HG03439 (cell line): ENCODE measurements around the gene RPS6KA6.

Experiments used
- ATAC-seq: cut with Tn5 transposase; IDR thresholded peaks from one replicate; pipeline ENCODE4 v1.9.1; 2021; ENCODE audit warnings: mild to moderate bottlenecking, moderate library complexity; ENCODE audit not compliant: unreplicated experiment

RPS6KA6 gene

GRCh38 chrX:84187533-84188319 lies at the start of gene RPS6KA6:
Gene RPS6KA6 (minus strand): TSS chrX:84188199. CDS start chrX:84187899, 300 bp downstream.
- peak; percentile 65 for ATAC-seq

- no peak for ATAC-seq
Observed at GRCh38 chrX:84224741-84225140, 36.7 kb upstream of the RPS6KA6 start.

- ATAC-seq = no peak
Observed at GRCh38 chrX:84223261-84223660, 35.3 kb upstream of the RPS6KA6 start.

GRCh38 chrX:84221181-84221580 lies 33.2 kb upstream of the RPS6KA6 start:
- no peak for ATAC-seq

- no peak for ATAC-seq
Observed at GRCh38 chrX:84219551-84219950, 31.6 kb upstream of the RPS6KA6 start.

- no peak for ATAC-seq
Observed at GRCh38 chrX:84218726-84219125, 30.7 kb upstream of the RPS6KA6 start.

- ATAC-seq = no peak
Observed at GRCh38 chrX:84216881-84217280, 28.9 kb upstream of the RPS6KA6 start.

GRCh38 chrX:84216406-84216805 lies 28.4 kb upstream of the RPS6KA6 start:
- ATAC-seq = no peak

- ATAC-seq = no peak
Observed at GRCh38 chrX:84205276-84205675, 17.3 kb upstream of the RPS6KA6 start.

- ATAC-seq = no peak
Observed at GRCh38 chrX:84199688-84200087, 11.7 kb upstream of the RPS6KA6 start.

- no peak for ATAC-seq
Observed at GRCh38 chrX:84197550-84197949, 9.6 kb upstream of the RPS6KA6 start.

GRCh38 chrX:84192006-84192405 lies 4.0 kb upstream of the RPS6KA6 start:
- ATAC-seq = no peak

GRCh38 chrX:84189125-84189524 lies 1.1 kb upstream of the RPS6KA6 start:
- no peak for ATAC-seq

GRCh38 chrX:84188320-84188834 lies 378 bp upstream of the RPS6KA6 start:
- ATAC-seq = peak; percentile 62

GRCh38 chrX:84186603-84187532 lies 1.1 kb downstream of the RPS6KA6 start:
- ATAC-seq = peak; percentile 31

- ATAC-seq = no peak
Observed at GRCh38 chrX:84182516-84182915, 5.5 kb downstream of the RPS6KA6 start.

- no peak for ATAC-seq
Observed at GRCh38 chrX:84175958-84176357, 12.0 kb downstream of the RPS6KA6 start.

GRCh38 chrX:84175274-84175673 lies 12.7 kb downstream of the RPS6KA6 start:
- no peak for ATAC-seq

- ATAC-seq = no peak
Observed at GRCh38 chrX:84174348-84174747, 13.7 kb downstream of the RPS6KA6 start.

- ATAC-seq = no peak
Observed at GRCh38 chrX:84170931-84171330, 17.1 kb downstream of the RPS6KA6 start.

- no peak for ATAC-seq
Observed at GRCh38 chrX:84168574-84168973, 19.4 kb downstream of the RPS6KA6 start.

- no peak for ATAC-seq
Observed at GRCh38 chrX:84168095-84168494, 19.9 kb downstream of the RPS6KA6 start.
